ENCODE measurements around the gene ADSS2.

Gene ADSS2

GRCh38 chr1:244362476-244362875, 89.2 kb downstream of the ADSS2 start:
- no peak for DNase-seq

GRCh38 chr1:244361764-244362473, 89.8 kb downstream of the ADSS2 start:
- no peak for DNase-seq

Measured in left hindlimb (tissue), 1 donor.